SK-N-SH (cell line): ENCODE data around the gene DTX1. TPM values are rescaled to one million over a fixed set of nuclear protein-coding genes. Genes with fewer than 3 reads are reported as not detected.

Experiments
- CTCF ChIA-PET: fragments of 300-600, 350-600 bp; formaldehyde crosslinking; extraction: SDS; loops from one replicate; lab custom pipeline; 2021; lab: Yijun Ruan, JAX
- POLR2A ChIA-PET: fragments of 350-600 bp; sonication (Branson Sonifier 250); formaldehyde crosslinking; extraction: SDS; loops from one replicate; lab custom pipeline; 2020; ENCODE audit warnings: antibody characterized with exemption, inconsistent platforms; lab: Yijun Ruan, JAX
- DNase-seq: peaks from one replicate; pipeline ENCODE4 v3.0.0; 2012
- H2AFZ ChIP-seq: fragments of 200-600 bp; sonication (generic); 2 replicates; pipeline ENCODE4 v1.8.1; 2016; ENCODE audit warnings: antibody characterized with exemption, mild to moderate bottlenecking, low read depth
- H3F3A ChIP-seq: fragments of 200-600 bp; sonication (generic); replicated peaks from 2 replicates; pipeline ENCODE3; 2016; ENCODE audit warnings: antibody characterized with exemption, mild to moderate bottlenecking; ENCODE audit not compliant: insufficient read depth
- H3K27ac ChIP-seq, 2 experiments: fragments of 200-500 bp in 1 of 2; fragments of 200-600 bp in 1 of 2; sonication (Bioruptor generic) in 1 of 2; sonication (generic), shearing (Covaris generic) in 1 of 2; 2 replicates each; pipeline versions ENCODE4 v1.5.1 to v1.6.1; 2014 to 2016; ENCODE audit warnings: low read depth in 2 of 2, inconsistent platforms in 1 of 2, low read length in 1 of 2, mild to moderate bottlenecking in 1 of 2, mixed read lengths in 1 of 2
- H3K27me3 ChIP-seq: fragments of 200-600 bp; sonication (generic), shearing (Covaris generic); 2 replicates; pipeline ENCODE4 v1.6.1; 2016; ENCODE audit warnings: mixed run types; ENCODE audit not compliant: insufficient read depth
- H3K36me3 ChIP-seq, 2 experiments: fragments of 200-500 bp in 1 of 2; fragments of 200-600 bp in 1 of 2; sonication (Bioruptor generic) in 1 of 2; sonication (generic) in 1 of 2; replicated peaks in 1 of 2; 2 replicates each; pipeline versions ENCODE3 to v1.5.1; 2014 to 2016; ENCODE audit warnings: low read length in 1 of 2, mild to moderate bottlenecking in 1 of 2; ENCODE audit not compliant: insufficient read depth in 2 of 2, control insufficient read depth in 1 of 2
- H3K4me1 ChIP-seq, 2 experiments: fragments of 200-500 bp in 1 of 2; fragments of 200-600 bp in 1 of 2; sonication (Bioruptor generic) in 1 of 2; sonication (generic), shearing (Covaris generic) in 1 of 2; 2 replicates each; pipeline versions ENCODE4 v1.5.1 to v1.6.1; 2014 to 2016; ENCODE audit warnings: low read depth in 1 of 2, low read length in 1 of 2, mixed run types in 1 of 2; ENCODE audit not compliant: insufficient read depth in 2 of 2, control insufficient read depth in 1 of 2
- H3K4me2 ChIP-seq: fragments of 200-600 bp; sonication (generic), shearing (Covaris generic); 2 replicates; pipeline ENCODE4 v1.6.1; 2017; ENCODE audit warnings: mixed run types
- H3K4me3 ChIP-seq, 2 experiments: fragments of 200-500 bp in 1 of 2; fragments of 200-600 bp in 1 of 2; sonication (Bioruptor generic) in 1 of 2; sonication (generic), shearing (Covaris generic) in 1 of 2; 2 replicates each; pipeline versions ENCODE4 v1.5.1 to v1.8.1; 2014 to 2016; ENCODE audit warnings: low read depth in 2 of 2, inconsistent platforms in 1 of 2, low read length in 1 of 2, mild to moderate bottlenecking in 1 of 2, mixed read lengths in 1 of 2, moderate library complexity in 1 of 2
- H3K79me2 ChIP-seq: fragments of 200-600 bp; sonication (generic); 2 replicates; pipeline ENCODE4 v1.8.1; 2017; ENCODE audit warnings: mild to moderate bottlenecking; ENCODE audit not compliant: insufficient read depth
- H3K9ac ChIP-seq: fragments of 200-600 bp; sonication (generic); 2 replicates; pipeline ENCODE4 v1.6.1; 2017; ENCODE audit warnings: mixed run types
- H3K9me2 ChIP-seq: fragments of 200-600 bp; sonication (generic); 2 replicates; pipeline ENCODE4 v1.6.1; 2017; ENCODE audit warnings: mixed run types
- H3K9me3 ChIP-seq: fragments of 200-600 bp; sonication (generic); 2 replicates; pipeline ENCODE4 v1.6.1; 2017; ENCODE audit warnings: mixed run types, mild to moderate bottlenecking, moderate library complexity
- H4K20me1 ChIP-seq: fragments of 200-600 bp; sonication (generic); 2 replicates; pipeline ENCODE4 v1.6.1; 2017; ENCODE audit warnings: mild to moderate bottlenecking, mixed run types; ENCODE audit not compliant: insufficient read depth
- CHD2 ChIP-seq: fragments of 150-350 bp; IDR thresholded peaks from 2 replicates; pipeline ENCODE4 v1.6.1; 2018; ENCODE audit warnings: low read length; ENCODE audit not compliant: partially characterized antibody
- ELF1 ChIP-seq: IDR thresholded peaks from 2 replicates; pipeline ENCODE4 v1.4.0; 2012
- EP300 ChIP-seq, 2 experiments: IDR thresholded peaks; 2 replicates each; pipeline versions ENCODE4 v1.4.0 to v1.6.1; 2012; ENCODE audit warnings: borderline replicate concordance in 1 of 2, low read depth in 1 of 2, low read length in 1 of 2
- EZH2phosphoT487 ChIP-seq: fragments of 200-600 bp; sonication (generic); IDR thresholded peaks from 2 replicates; pipeline ENCODE4 v1.6.1; 2017; ENCODE audit warnings: low read depth, mixed run types, mild to moderate bottlenecking, antibody characterized with exemption, moderate library complexity, borderline replicate concordance
- FOXM1 ChIP-seq: IDR thresholded peaks from 2 replicates; pipeline ENCODE4 v1.4.0; 2012; ENCODE audit warnings: low read depth, mild to moderate bottlenecking
- IRF3 ChIP-seq: fragments of 150-350 bp; IDR thresholded peaks from 2 replicates; pipeline ENCODE4 v1.6.1; 2016; ENCODE audit warnings: mild to moderate bottlenecking, low read depth, low read length
- JUND ChIP-seq: IDR thresholded peaks from 2 replicates; pipeline ENCODE4 v1.4.0; 2012
- NRF1 ChIP-seq: IDR thresholded peaks from 2 replicates; pipeline ENCODE4 v1.6.1; 2012; ENCODE audit warnings: low read depth, mild to moderate bottlenecking, low read length
- PBX3 ChIP-seq: IDR thresholded peaks from 2 replicates; pipeline ENCODE4; 2012
- RAD21 ChIP-seq: IDR thresholded peaks from 2 replicates; pipeline ENCODE4 v1.6.1; 2012; ENCODE audit warnings: mild to moderate bottlenecking, low read length
- RFX5 ChIP-seq: IDR thresholded peaks from 2 replicates; pipeline ENCODE4 v1.6.1; 2012; ENCODE audit warnings: mild to moderate bottlenecking, improper control_type of control experiment, low read length
- SIN3A ChIP-seq: IDR thresholded peaks from 2 replicates; pipeline ENCODE4 v1.6.1; 2012; ENCODE audit warnings: low read depth, mild to moderate bottlenecking, low read length, moderate library complexity, borderline replicate concordance
- SMC3 ChIP-seq: IDR thresholded peaks from 2 replicates; pipeline ENCODE4 v1.6.1; 2012; ENCODE audit warnings: low read depth, low read length, improper control_type of control experiment
- TAF1 ChIP-seq: IDR thresholded peaks from 2 replicates; pipeline ENCODE4 v1.6.1; 2012; ENCODE audit warnings: low read depth, mild to moderate bottlenecking, low read length, moderate library complexity, borderline replicate concordance
- USF1 ChIP-seq: IDR thresholded peaks from 2 replicates; pipeline ENCODE4 v1.4.0; 2012; ENCODE audit warnings: low read depth, borderline replicate concordance
- YY1 ChIP-seq: IDR thresholded peaks from 2 replicates; pipeline ENCODE4 v1.4.0; 2012; ENCODE audit warnings: low read depth, mild to moderate bottlenecking
- WGBS: methylation state at CpG from one replicate; pipeline ENCODE4 v1.1.6; 2017; ENCODE audit warnings: low lambda C conversion rate; 5-methylcytosine and 5-hydroxymethylcytosine counted together
- polyA plus RNA-seq, 3 experiments: library from polyadenylated mRNA; depleted of rRNA; stranded (reverse); fragments of >200 nt; gene quantifications; 2 replicates each; pipeline ENCODE4 v1.2.3, GENCODE V29; 2012

DTX1 gene
- polyA plus RNA-seq, 1 of the 3 experiments (the other 2 are of a cell fraction), result 0.72 TPM

DNA sequence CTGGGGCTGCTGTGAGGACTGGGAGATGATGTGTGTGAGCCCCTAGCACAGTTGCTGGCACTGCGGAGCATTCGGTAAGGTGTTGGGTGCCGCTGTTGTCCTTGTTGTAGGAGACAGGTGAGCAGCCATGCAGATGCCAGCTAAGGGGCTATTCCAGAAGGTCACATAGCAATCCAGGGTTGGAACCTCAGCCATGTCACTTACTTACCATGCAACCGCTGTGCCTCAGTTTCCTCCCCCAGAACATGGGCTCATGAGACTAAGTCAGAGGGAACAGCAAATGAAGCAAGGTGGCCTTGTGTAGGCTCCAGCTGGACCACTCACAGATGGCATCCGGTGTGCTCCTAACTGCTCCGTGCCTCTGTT, 13.2 kb downstream of the DTX1 start:
- Histone ChIP-seq H3K4me3 (no peak overlapping the region), H3F3A (no peaks in the 10 kb centered on the region), H3K9ac (no peak overlapping the region), H2AFZ (no peak overlapping the region), H3K9me2 (no peaks in the 10 kb centered on the region), H3K27me3 (no peaks in the 10 kb centered on the region), H3K27ac (no peak overlapping the region), H3K4me2 (no peak overlapping the region), H4K20me1 (no peaks in the 10 kb centered on the region), H3K79me2 (no peaks in the 10 kb centered on the region), H3K9me3 (no peaks in the 10 kb centered on the region), H3K36me3 (no peaks in the 10 kb centered on the region), H3K4me1 (peaks cover 0 to 3% of the 10 kb centered on the region in 2 experiments; a peak in 1 of 4 replicates)
- ChIA-PET POLR2A (no interaction called here), CTCF (interaction anchor here (0.9 kb wide), 1 partner anchor 83 kb away, joined by 3 read pairs; no protein-coding TSS in a partner anchor)
- DNase-seq, result no peak
- WGBS, result 88% methylated on average over 4 of the region's 6 CpGs
- TF ChIP-seq JUND, result no peak

GRCh38 chr12:113070117-113070906, 13.8 kb downstream of the DTX1 start:
- CTCF ChIA-PET, result interaction anchor here (0.9 to 1.0 kb wide), 3 partner anchors 15 to 83 kb away, joined by 3 read pairs; no protein-coding TSS in a partner anchor
- TF ChIP-seq PBX3 (no peak), YY1 (no peak), NRF1 (no peak), ELF1 (no peak), EZH2phosphoT487 (no peak), IRF3 (no peak), SIN3A (no peak), SMC3 (no peak), TAF1 (no peak), RAD21 (no peak), EP300 (IDR thresholded peaks at IDR 0.05; ENCODE audit: borderline replicate concordance in 1 of 2, low read depth in 1 of 2, low read length in 1 of 2) (no peak), USF1 (no peak), RFX5 (no peak), FOXM1 (no peak), CHD2 (no peak)

More at GRCh38 chr12:113070117-113070906, 13.8 kb downstream of the DTX1 start:
- Histone ChIP-seq H3K36me3 (no peaks in the 10 kb centered on the region), H3K9me2 (no peaks in the 10 kb centered on the region), H3K27ac (no peak overlapping the region), H3K4me3 (no peak overlapping the region), H3K79me2 (no peaks in the 10 kb centered on the region), H3K4me2 (no peak overlapping the region), H3K27me3 (no peaks in the 10 kb centered on the region), H3K9me3 (no peaks in the 10 kb centered on the region), H3F3A (no peaks in the 10 kb centered on the region), H3K9ac (no peak overlapping the region), H4K20me1 (no peaks in the 10 kb centered on the region), H3K4me1 (no peaks in the 10 kb centered on the region; a peak in 1 of 4 replicates), H2AFZ (no peak overlapping the region)
- WGBS, result 61% methylated on average over 13 of the region's 15 CpGs
- POLR2A ChIA-PET, result no interaction called here
- no peak for DNase-seq
